HG02642 (cell line): ENCODE measurements around the gene VSIG10.
A peak's percentile ranks its signal among the peaks of the same experiment; 100 is the strongest.
"Not testable (repeated sequence)": the region's sequence is repeated elsewhere in the genome, so short reads cannot be mapped to it uniquely, and the experiment has no call there.

Experiments used
- ATAC-seq: cut with Tn5 transposase; IDR thresholded peaks from one replicate; pipeline ENCODE4 v1.9.1; 2021; ENCODE audit warnings: mild to moderate bottlenecking; ENCODE audit not compliant: unreplicated experiment, poor library complexity

VSIG10 gene

DNA sequence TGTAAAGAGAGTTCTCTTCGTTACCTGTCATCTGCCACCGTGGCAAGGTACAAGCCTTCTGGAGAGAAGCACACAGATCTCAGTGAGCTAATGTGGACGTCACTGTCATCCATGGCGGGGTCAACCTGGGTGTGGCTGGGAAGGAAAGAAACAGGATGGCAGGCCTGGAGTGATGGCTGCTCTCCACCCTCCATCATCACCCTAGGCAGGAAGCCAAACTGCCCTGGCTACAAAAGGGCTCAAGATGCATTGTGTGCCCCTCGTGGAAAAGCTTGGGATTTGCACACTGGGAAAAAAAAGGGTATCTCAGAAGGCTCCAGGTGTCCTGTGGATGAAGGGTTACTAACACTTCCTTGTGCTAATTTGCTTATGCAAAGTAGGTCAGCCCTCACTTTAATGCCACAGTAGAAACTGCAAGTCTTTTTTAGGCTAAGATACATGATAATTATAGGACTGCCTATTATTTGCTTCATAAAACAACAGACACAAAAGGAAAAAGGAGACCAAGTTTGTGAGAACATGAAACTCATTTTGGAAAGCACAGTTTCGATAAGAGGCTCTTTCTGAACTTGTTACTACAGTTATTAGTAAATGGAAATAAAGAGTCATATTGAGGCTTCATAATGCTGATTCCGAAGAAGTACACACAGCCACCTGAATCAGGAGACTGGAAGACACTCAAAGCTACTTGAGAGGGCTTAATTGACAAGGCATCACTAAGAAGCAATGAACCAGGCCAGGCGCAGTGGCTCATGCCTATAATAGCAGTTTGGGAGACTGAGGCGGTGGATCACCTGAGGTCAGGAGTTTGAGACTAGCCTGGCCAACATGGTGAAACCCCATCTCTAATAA lies 68.4 kb downstream of the VSIG10 start:
- ATAC-seq, result peak; percentile 82

DNA sequence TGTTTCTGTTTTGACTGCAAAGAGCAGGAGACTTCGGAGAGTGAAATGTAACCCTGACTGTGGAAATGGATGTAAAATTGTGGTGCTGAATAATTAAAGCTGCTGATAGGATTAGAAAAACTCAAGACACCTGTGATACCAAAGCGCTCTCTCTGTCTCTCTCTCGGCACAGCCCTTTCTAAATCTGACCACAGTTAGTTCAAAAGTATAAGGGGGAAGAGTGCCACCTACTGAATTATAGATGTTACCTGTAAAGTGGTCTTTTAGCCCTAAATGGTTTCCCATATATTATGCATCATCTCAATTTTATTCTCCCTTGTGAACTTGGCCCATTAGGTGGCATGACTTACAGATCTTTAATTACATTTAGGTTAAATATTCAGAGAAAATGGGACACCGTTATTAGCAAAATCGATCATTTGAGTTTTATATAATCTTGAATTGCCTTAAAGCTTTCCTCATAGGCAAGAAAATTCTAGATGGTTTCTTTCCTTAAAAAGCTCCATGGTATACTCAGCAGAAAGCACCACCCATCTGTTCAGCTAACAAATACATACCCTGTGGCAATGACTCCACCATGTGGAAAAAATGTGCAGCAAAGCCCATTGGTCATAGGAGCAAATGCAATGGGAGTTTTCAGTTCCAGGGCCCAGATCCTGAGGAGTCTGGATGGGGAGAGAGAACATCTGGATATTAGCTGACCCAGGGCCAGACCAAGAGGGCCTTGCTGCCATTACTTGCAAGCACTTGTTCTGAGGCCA lies 69.2 kb downstream of the VSIG10 start:
- no peak for ATAC-seq

DNA sequence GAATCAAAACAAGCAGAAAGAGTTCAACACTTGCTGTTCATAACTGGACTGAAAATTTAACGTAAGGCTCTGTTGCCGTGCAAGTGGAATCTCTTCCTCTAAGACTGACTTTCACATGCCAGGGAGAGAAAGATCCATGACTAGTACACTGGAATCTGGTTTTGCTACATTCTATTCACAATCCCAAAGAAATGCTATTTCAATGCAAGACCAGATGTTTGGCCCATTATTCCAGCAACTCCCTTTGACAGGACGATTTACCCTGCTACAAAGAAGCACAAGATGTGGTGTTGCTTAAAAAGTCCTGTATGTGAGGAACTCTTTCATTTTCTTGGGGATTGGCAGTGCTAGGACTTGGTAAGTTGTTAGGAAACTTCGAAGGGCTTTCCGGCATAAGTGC lies 69.9 kb downstream of the VSIG10 start:
- no peak for ATAC-seq

DNA sequence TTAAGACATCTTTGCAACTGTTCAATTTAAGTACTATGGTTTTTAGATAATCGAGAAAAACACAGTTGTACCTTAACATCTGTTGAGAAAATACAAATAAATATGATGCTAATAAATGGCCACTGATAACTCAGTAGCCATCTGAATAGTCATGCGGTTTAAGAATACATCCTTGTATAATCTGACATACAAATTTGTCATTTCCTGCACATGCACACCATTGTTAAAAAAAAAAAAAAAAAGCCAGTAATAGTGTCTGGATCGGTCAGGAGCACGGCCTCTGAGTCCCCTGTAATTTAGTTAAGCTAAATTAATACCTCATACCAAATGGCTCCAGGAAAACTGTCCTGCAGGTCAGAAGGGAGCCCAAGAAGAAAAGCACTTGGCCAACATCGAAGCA lies 70.5 kb downstream of the VSIG10 start:
- no peak for ATAC-seq

DNA sequence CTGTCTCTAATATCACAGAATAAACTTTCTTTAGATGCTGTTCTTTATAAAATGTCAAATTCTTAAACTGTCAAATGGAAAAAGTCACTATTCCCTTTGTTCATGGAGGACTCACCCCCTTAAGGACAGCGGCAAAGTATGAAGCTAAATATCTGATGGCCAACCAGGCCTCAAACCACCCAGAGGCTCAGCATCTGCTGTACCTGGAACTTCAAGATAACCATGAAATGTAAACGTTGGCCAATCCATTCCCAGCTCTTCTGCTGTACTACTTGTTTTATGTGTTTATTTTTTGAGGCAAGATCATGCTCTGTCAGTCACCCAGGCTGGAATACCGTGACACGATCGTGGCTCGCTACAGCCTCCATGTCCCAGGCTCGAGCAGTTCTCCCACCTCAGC lies 71.6 kb downstream of the VSIG10 start:
- ATAC-seq, result no peak

DNA sequence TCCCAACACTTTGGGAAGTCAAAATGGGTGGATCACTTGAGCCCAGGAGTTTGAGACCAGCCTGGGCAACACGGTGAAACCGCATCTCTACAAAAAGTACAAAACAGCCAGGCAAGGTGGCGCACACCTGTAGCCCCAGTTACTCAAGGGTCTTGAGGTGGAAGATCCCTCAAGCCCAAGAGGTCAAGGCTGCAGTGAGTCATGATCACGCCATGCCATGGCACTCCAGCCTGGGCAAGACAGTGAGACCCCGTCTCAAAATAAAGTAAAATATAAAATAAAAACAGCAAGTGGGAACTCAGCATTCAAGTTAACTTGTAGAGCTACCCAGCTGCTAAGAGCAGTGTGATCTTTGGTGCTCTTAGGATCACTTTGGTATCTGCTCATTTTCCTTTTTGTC lies 74.6 kb downstream of the VSIG10 start:
- no peak for ATAC-seq

DNA sequence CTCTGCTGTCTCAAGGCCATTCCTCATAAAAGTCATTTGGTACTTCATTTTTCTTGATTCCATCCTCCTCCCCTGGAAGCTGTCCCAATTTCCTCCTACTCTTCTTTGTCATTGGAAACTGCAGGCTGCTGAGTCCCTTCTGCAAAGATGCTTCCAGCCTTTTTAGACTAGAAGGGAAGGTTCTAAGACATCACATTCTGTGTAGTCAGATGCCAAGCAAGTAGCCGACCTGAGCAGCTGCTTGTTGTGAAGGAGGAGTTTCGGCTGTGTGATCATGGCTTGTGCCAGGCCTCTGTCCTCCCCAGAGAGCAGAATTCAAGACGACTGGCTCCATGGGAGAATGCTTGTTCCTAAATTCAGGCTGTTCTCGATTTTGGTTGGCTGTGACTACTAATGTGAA lies 78.6 kb downstream of the VSIG10 start:
- no peak for ATAC-seq

DNA sequence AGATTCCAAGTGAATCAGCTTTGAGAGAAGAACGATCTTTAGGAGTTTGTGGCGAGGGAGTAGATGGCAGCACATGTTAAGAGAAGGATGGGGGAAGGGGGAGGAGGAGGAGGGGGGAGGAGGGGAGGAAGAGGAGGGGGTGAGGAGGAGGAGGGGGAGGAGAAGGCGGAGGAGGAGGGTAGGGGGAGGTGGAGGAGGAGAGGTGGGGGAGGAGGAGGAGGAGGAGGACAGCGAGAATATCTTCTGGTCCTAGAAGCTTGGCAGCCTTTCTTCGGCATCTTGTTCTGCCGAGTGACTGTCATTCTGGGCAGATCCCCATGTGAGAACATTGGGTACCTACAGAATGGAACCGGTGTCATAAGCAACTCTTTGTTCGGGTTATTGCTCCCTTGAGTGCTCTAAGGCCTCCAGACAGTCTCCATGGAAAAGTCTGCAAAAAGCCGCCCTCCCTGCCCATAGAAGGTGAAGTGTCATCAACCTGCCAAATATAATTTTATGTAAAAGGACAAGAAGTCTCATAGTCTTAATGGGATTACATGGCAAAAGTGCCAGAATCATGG lies 80.4 kb downstream of the VSIG10 start:
- ATAC-seq, result no peak

DNA sequence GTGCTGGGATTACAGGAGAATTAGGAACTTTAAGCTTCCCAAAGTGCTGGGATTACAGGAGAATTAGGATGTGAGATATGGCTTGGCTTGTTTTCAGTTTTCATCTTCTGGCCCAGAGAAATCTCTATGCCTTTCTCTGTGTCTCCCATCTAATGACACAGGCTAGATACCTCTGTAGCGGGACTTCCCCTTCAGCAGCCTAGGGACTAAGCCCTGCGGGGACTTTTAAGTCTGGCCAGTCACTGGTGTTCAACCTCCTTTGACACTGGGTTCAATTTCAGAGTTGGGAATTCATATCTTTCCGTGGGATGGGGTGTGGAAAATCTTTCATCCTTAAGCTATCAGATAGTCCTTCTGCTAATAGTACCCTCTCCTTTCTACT lies 81.1 kb downstream of the VSIG10 start:
- ATAC-seq, result no peak

DNA sequence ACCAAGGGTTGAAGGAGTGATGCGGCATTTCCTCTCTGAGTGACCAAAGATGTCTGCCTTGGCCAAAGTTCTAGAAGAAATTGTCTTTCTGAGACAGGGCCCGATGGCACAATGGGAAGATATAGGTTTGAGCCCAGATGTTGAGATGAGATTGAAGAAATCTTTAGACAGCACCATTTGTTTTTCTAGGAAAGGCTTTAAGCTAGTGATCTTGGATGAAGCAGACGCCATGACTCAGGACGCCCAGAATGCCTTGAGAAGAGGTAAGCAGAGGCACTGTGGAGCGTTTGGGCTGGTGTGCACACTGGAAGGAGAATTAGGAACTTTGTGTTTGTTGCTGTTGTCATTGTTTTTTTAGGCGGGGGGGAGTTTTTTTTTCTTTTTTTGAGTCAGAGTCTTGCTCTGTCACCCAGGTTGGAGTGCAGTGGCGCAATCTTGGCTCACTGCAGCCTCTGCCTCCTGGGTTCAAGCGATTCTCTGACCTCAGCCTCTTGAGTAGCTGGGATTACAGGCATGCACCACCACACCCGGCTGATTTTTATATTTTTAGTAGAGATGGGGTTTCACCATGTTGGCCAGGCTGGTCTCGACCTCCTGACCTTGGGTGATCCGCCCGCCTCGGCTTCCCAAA lies 81.6 kb downstream of the VSIG10 start:
- ATAC-seq, result not testable (repeated sequence)

DNA sequence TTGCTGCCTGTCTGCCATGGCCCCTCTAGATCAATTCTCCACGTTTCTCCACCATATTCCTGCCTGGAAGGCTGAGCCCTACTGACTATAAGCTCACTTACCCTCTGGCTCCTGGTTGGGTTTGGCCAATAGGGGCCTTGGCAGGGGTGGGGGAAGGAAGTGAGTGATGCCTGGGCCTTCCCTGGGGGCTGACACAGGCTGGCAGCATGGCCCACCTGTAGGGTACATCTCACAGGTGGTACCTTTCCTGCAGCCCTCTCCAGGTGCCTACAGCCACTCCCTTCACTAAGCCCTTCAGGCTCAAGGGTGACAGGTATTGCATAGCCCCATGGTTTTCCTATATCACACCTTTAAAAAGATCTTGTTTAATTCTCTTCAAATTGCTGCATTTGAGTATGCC lies 83.8 kb downstream of the VSIG10 start:
- ATAC-seq, result no peak

DNA sequence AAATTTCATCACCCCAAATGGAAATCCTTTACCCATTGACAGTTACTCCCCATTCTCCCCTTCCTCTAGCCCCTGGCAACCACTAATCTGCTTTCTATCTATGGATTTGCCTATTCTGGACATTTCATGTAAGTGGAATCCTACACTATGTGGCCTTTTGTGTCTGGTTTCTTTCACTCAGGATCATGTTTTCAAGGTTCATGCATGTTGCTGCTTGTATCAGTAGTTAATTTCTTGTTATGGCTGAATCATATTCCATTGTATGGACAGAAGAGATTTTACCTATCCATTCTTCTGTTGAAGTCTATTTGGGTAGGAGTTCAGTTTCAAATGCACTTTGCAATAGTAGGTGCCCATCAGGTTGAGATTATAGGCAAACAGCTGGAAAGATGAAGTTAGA lies 85.9 kb downstream of the VSIG10 start:
- ATAC-seq, result no peak

DNA sequence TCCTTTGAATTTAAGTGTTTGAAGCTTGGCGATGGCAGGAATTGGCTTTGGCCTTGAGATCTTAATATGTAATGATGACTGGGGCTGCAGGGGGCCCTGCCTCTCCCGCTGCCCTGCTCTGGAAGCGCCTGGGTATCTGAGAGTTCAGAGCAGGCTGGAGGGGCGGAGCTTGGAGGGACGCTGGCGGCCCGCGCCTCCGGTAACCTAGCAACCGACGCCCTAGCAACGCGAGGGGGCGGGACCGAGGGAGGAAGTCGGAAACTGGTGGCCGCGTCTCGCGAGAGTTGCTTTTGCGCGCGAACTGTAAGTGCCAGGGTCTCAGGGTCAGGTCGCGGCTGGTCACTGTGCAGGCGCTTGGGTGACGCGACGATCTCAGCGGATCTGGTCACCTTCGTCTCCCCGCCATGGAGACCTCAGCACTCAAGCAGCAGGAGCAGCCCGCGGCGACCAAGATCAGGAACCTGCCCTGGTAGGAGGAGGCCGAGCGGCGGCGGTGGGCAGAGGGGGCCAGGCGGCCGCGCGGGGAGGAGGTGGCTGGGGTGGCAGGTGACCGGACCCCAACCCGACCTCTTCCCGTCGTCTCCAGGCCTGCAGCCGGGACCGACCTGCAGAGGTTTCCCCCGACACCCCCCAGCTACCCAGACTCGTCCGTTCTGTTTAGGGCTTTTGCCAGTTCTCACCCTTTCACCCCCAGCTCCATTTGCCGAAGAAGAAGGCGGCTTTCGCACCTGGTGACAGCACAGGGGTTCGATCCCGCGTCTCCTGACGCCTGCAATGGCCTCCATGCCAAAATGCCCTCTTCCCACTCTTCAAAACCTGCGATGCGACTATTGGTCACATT lies 87.2 kb downstream of the VSIG10 start, which contains the start of gene RFC5:
Gene RFC5 (plus strand): TSS at position 280 of the 841 bp plus-strand sequence. CDS start 125 bp downstream, at position 405.
- ATAC-seq, result peak; percentile 99

DNA sequence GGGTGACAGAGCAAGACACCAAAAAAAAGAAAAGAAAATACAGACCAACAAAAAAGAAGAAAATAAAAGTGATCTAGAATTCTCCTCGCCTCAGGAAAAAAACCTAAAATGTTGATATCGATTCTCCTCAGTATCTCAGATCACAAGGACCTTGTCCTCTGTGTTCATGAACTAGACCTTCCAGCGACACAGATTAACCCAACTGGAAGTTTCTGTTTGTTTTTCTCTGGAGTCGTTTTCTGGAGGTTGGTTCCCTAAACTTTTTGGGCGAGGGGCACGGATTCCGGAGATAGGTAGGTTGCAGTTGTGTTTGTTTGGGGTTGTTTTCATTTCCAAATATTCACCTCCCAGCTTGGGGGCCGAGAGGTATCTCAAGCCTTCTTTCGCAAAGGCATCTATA lies 87.9 kb downstream of the VSIG10 start:
- no peak for ATAC-seq

DNA sequence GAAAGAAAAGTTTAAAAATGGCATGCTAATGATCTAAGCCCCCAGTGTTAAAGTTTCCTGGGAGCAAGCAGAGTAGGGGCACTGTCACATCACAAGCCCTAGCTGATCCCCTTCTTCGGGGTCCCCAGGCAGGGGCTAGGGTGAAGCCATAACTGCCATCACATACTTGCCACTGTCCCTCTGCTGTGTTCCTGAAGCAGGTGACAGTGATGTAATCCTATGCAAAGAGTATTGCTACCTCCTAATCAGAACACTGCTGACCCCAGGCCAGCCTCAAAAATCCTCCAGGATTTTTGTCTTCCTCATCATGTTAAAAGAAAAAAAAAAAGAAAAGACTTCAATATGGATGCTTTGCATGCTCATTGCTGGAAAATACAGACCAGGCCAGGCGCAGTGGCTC lies 88.5 kb downstream of the VSIG10 start:
- no peak for ATAC-seq
